ENCODE results near the gene H1-8. TPM values are rescaled to one million over a fixed set of nuclear protein-coding genes. Genes with fewer than 3 reads are reported as not detected.

H1-8 gene
- total and polyA plus RNA-seq, 9 of the 15 experiments (the other 6 are each of a cell fraction or from before 2014, with no cell fraction given), result not detected

DNA sequence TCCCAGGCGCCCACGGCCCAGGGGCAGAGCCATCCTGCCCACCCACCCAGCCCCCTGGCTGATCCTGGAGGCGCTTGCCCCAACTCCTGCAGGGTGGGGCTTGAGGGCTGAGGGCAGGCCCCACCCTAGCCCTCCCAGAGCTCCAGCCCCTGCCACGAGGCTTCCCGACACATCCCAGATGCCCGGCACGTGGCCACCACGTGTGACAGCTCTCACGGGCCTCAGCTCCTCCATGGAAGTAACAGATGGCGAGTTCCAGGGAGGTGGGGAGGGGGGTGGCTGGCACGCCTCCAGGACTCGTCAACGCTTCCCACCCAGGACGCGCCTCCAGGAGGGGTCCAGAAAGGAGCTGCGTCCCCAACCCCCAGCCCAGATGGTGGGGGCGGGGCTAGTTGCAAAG is 34.4 kb downstream of the H1-8 start (continued):
- TF ChIP-seq, protein P1, sequence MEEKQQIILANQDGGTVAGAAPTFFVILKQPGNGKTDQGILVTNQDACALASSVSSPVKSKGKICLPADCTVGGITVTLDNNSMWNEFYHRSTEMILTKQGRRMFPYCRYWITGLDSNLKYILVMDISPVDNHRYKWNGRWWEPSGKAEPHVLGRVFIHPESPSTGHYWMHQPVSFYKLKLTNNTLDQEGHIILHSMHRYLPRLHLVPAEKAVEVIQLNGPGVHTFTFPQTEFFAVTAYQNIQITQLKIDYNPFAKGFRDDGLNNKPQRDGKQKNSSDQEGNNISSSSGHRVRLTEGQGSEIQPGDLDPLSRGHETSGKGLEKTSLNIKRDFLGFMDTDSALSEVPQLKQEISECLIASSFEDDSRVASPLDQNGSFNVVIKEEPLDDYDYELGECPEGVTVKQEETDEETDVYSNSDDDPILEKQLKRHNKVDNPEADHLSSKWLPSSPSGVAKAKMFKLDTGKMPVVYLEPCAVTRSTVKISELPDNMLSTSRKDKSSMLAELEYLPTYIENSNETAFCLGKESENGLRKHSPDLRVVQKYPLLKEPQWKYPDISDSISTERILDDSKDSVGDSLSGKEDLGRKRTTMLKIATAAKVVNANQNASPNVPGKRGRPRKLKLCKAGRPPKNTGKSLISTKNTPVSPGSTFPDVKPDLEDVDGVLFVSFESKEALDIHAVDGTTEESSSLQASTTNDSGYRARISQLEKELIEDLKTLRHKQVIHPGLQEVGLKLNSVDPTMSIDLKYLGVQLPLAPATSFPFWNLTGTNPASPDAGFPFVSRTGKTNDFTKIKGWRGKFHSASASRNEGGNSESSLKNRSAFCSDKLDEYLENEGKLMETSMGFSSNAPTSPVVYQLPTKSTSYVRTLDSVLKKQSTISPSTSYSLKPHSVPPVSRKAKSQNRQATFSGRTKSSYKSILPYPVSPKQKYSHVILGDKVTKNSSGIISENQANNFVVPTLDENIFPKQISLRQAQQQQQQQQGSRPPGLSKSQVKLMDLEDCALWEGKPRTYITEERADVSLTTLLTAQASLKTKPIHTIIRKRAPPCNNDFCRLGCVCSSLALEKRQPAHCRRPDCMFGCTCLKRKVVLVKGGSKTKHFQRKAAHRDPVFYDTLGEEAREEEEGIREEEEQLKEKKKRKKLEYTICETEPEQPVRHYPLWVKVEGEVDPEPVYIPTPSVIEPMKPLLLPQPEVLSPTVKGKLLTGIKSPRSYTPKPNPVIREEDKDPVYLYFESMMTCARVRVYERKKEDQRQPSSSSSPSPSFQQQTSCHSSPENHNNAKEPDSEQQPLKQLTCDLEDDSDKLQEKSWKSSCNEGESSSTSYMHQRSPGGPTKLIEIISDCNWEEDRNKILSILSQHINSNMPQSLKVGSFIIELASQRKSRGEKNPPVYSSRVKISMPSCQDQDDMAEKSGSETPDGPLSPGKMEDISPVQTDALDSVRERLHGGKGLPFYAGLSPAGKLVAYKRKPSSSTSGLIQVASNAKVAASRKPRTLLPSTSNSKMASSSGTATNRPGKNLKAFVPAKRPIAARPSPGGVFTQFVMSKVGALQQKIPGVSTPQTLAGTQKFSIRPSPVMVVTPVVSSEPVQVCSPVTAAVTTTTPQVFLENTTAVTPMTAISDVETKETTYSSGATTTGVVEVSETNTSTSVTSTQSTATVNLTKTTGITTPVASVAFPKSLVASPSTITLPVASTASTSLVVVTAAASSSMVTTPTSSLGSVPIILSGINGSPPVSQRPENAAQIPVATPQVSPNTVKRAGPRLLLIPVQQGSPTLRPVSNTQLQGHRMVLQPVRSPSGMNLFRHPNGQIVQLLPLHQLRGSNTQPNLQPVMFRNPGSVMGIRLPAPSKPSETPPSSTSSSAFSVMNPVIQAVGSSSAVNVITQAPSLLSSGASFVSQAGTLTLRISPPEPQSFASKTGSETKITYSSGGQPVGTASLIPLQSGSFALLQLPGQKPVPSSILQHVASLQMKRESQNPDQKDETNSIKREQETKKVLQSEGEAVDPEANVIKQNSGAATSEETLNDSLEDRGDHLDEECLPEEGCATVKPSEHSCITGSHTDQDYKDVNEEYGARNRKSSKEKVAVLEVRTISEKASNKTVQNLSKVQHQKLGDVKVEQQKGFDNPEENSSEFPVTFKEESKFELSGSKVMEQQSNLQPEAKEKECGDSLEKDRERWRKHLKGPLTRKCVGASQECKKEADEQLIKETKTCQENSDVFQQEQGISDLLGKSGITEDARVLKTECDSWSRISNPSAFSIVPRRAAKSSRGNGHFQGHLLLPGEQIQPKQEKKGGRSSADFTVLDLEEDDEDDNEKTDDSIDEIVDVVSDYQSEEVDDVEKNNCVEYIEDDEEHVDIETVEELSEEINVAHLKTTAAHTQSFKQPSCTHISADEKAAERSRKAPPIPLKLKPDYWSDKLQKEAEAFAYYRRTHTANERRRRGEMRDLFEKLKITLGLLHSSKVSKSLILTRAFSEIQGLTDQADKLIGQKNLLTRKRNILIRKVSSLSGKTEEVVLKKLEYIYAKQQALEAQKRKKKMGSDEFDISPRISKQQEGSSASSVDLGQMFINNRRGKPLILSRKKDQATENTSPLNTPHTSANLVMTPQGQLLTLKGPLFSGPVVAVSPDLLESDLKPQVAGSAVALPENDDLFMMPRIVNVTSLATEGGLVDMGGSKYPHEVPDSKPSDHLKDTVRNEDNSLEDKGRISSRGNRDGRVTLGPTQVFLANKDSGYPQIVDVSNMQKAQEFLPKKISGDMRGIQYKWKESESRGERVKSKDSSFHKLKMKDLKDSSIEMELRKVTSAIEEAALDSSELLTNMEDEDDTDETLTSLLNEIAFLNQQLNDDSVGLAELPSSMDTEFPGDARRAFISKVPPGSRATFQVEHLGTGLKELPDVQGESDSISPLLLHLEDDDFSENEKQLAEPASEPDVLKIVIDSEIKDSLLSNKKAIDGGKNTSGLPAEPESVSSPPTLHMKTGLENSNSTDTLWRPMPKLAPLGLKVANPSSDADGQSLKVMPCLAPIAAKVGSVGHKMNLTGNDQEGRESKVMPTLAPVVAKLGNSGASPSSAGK (IDR thresholded peaks at IDR 0.05), result no peak
- TF ChIP-seq, protein P2, sequence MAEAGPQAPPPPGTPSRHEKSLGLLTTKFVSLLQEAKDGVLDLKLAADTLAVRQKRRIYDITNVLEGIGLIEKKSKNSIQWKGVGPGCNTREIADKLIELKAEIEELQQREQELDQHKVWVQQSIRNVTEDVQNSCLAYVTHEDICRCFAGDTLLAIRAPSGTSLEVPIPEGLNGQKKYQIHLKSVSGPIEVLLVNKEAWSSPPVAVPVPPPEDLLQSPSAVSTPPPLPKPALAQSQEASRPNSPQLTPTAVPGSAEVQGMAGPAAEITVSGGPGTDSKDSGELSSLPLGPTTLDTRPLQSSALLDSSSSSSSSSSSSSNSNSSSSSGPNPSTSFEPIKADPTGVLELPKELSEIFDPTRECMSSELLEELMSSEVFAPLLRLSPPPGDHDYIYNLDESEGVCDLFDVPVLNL (CRISPR knock-in tag; IDR thresholded peaks at IDR 0.05; ENCODE audit: low read depth), result no peak
- TF ChIP-seq CBX3 (IDR thresholded peaks at IDR 0.05; ENCODE audit: borderline replicate concordance in 1 of 2, low read length in 2 of 2), result no peak
- TF ChIP-seq NUFIP1 (IDR thresholded peaks at IDR 0.05; ENCODE audit: partially characterized antibody), result no peak
- no peak for TF ChIP-seq FOS (IDR thresholded peaks at IDR 0.05; ENCODE audit: extremely low read depth, insufficient read length)
